Ramos (cell line): ENCODE results near the gene RPL18.
"Not testable (repeated sequence)": the region's sequence is repeated elsewhere in the genome, so short reads cannot be mapped to it uniquely, and the experiment has no call there.

Experiments used
- in situ Hi-C: fragments of 300-500 bp; cut with MboI; formaldehyde crosslinking; loops from one replicate; pipeline ENCODE4 v1.14.3; 2022; ENCODE audit warnings: low sequenced_read_pairs; ENCODE audit not compliant: unreplicated experiment

Gene RPL18

GRCh38 chr19:48618916-48619691, at the start of gene RPL18, which contains the start of gene SPHK2:
TSS of gene RPL18 (minus strand) at chr19:48619178. CDS start at chr19:48619143, 35 bp downstream.
TSS of gene SPHK2 (plus strand) at chr19:48619506. CDS start at chr19:48620515, 1,009 bp downstream.
- in situ Hi-C loops = no loop called here

GRCh38 chr19:48668761-48669160, 49.8 kb upstream of the RPL18 start:
- in situ Hi-C loops = no loop called here

- in situ Hi-C loops = no loop called here
Measured at GRCh38 chr19:48668332-48668731, 49.4 kb upstream of the RPL18 start.

- in situ Hi-C loops = no loop called here
Measured at GRCh38 chr19:48665786-48666185, 46.8 kb upstream of the RPL18 start.

- in situ Hi-C loops = no loop called here
Measured at GRCh38 chr19:48664476-48664875, 45.5 kb upstream of the RPL18 start.

GRCh38 chr19:48663667-48664066, 44.7 kb upstream of the RPL18 start:
- in situ Hi-C loops = no loop called here

GRCh38 chr19:48661711-48662090, 42.7 kb upstream of the RPL18 start:
- in situ Hi-C loops = no loop called here

- in situ Hi-C loops = no loop called here
Measured at GRCh38 chr19:48660852-48661710, 42.1 kb upstream of the RPL18 start.

GRCh38 chr19:48659768-48660167, 40.8 kb upstream of the RPL18 start:
- in situ Hi-C loops = no loop called here

GRCh38 chr19:48658483-48658882, 39.5 kb upstream of the RPL18 start:
- in situ Hi-C loops = no loop called here

GRCh38 chr19:48657828-48658227, 38.9 kb upstream of the RPL18 start:
- in situ Hi-C loops = not testable (repeated sequence)

- in situ Hi-C loops = no loop called here
Measured at GRCh38 chr19:48656840-48657474, 38.0 kb upstream of the RPL18 start.

GRCh38 chr19:48654299-48655059, 35.5 kb upstream of the RPL18 start:
- in situ Hi-C loops = no loop called here

- in situ Hi-C loops = no loop called here
Measured at GRCh38 chr19:48651683-48652048, 32.7 kb upstream of the RPL18 start.

- in situ Hi-C loops = no loop called here
Measured at GRCh38 chr19:48650974-48651682, 32.1 kb upstream of the RPL18 start.

- in situ Hi-C loops = loop anchor here (10.0 kb wide), 1 partner anchor 317 kb away; the partner anchor contains the start of gene FTL
Measured at GRCh38 chr19:48648134-48648533, 29.2 kb upstream of the RPL18 start.

- in situ Hi-C loops = loop anchor here (10.0 kb wide), 1 partner anchor 318 kb away; the partner anchor contains the start of gene FTL
Measured at GRCh38 chr19:48646722-48647216, 27.8 kb upstream of the RPL18 start.

GRCh38 chr19:48646001-48646721, 27.2 kb upstream of the RPL18 start, which contains the start of gene CA11:
TSS of gene CA11 (minus strand) at chr19:48646187. CDS start at chr19:48645632, 555 bp downstream.
- in situ Hi-C loops = loop anchor here (10.0 kb wide), 1 partner anchor 319 kb away; the partner anchor contains the start of gene FTL
